DMS114 treated with DMSO at 0.1 percent for 48 hours (cell line): Measurements from ENCODE around the gene MTMR10.

ENCODE experiments used
- DNase-seq: peaks from one replicate; lab custom pipeline; 2025; ENCODE audit not compliant: unreplicated experiment; lab: John Stamatoyannopoulos, UW

The MTMR10 gene

GRCh38 chr15:30991255-30992235 is at the start of gene MTMR10:
MTMR10 (minus strand) TSS chr15:30991628; CDS start chr15:30991506, 122 bp downstream.
- DNase-seq = peak; percentile 33

- no peak for DNase-seq
These were observed 49.2 kb upstream of the MTMR10 start for GRCh38 chr15:31040611-31041010.

- no peak for DNase-seq
These were observed 48.5 kb upstream of the MTMR10 start for GRCh38 chr15:31039961-31040360.

- no peak for DNase-seq
These were observed 46.5 kb upstream of the MTMR10 start for GRCh38 chr15:31037731-31038477.

- DNase-seq = no peak
These were observed 45.4 kb upstream of the MTMR10 start for GRCh38 chr15:31036783-31037182.

GRCh38 chr15:31035610-31036009 is 44.2 kb upstream of the MTMR10 start:
- DNase-seq = no peak

GRCh38 chr15:31034152-31034551 is 42.7 kb upstream of the MTMR10 start:
- no peak for DNase-seq

- no peak for DNase-seq
These were observed 41.5 kb upstream of the MTMR10 start for GRCh38 chr15:31032961-31033371.

- no peak for DNase-seq
These were observed 40.1 kb upstream of the MTMR10 start for GRCh38 chr15:31031471-31032067.

GRCh38 chr15:31027910-31028578 is 36.6 kb upstream of the MTMR10 start:
- no peak for DNase-seq

- DNase-seq = no peak
These were observed 34.6 kb upstream of the MTMR10 start for GRCh38 chr15:31025996-31026395.

- DNase-seq = no peak
These were observed 33.6 kb upstream of the MTMR10 start for GRCh38 chr15:31024979-31025378.

GRCh38 chr15:31024330-31024729 is 32.9 kb upstream of the MTMR10 start:
- no peak for DNase-seq

GRCh38 chr15:31023841-31024240 is 32.4 kb upstream of the MTMR10 start:
- no peak for DNase-seq

- no peak for DNase-seq
These were observed 29.7 kb upstream of the MTMR10 start for GRCh38 chr15:31021067-31021665.

- no peak for DNase-seq
These were observed 29.1 kb upstream of the MTMR10 start for GRCh38 chr15:31020542-31020941.

- DNase-seq = no peak
These were observed 28.6 kb upstream of the MTMR10 start for GRCh38 chr15:31019986-31020385.

GRCh38 chr15:31017311-31017710 is 25.9 kb upstream of the MTMR10 start:
- no peak for DNase-seq

- no peak for DNase-seq
These were observed 25.1 kb upstream of the MTMR10 start for GRCh38 chr15:31016446-31016915.

GRCh38 chr15:31014608-31014925 is 23.1 kb upstream of the MTMR10 start:
- DNase-seq = no peak
